Measurements from ENCODE around the gene MGRN1. TPM values are rescaled to one million over a fixed set of nuclear protein-coding genes. Genes with fewer than 3 reads are reported as not detected.

Gene MGRN1
- total and polyA plus RNA-seq, 2 of the 13 experiments (the other 11 are each of a cell fraction or from before 2014, with no cell fraction given) = 11.9 to 12.6 TPM

DNA sequence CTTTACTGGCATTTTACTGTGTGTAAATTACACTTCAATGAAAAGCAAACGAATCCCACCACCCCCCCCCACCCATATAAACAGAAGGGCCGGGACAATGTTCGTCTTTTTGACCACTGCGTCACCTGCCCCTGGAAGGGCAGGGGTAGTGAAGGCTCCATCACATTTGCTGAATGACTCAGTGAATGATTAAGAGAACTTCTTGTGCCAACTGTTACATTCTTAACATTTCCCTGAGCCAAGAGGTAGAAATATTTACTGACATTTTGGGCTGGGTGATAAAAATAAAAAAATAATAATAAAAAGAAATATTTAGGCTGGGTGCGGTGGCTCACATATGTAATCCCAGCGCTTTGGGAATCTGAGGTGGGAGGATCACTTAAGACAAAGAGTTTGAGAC, 44.4 kb upstream of the MGRN1 start:
- Histone ChIP-seq H3K9me3 (ENCODE audit: low read length) (no peaks in the 10 kb centered on the region), H3K4me1 (ENCODE audit: insufficient read depth, low read length) (no peaks in the 10 kb centered on the region), H3K9ac (ENCODE audit: insufficient read depth, low read depth, low read length) (no peak overlapping the region), H3K4me2 (ENCODE audit: low read depth, low read length) (no peak overlapping the region), H3K36me3 (replicated peaks in 1 of 2; ENCODE audit: control insufficient read depth in 1 of 2, insufficient read depth in 2 of 2, low read length in 2 of 2) (no peaks in the 10 kb centered on the region), H3K4me3 (replicated peaks in 1 of 3; ENCODE audit: insufficient read depth in 1 of 3, low read depth in 2 of 3, low read length in 3 of 3) (no peak overlapping the region), H2AFZ (ENCODE audit: low read length) (no peak overlapping the region), H3K79me2 (ENCODE audit: insufficient read depth, low read length) (no peaks in the 10 kb centered on the region), H3K27ac (ENCODE audit: extremely low read length, insufficient read depth, low read length) (no peak overlapping the region), H4K20me1 (ENCODE audit: insufficient read depth, low read length) (no peaks in the 10 kb centered on the region), H3K27me3 (ENCODE audit: control insufficient read depth in 1 of 2, insufficient read depth in 2 of 2, low read length in 2 of 2) (no peaks in the 10 kb centered on the region)
- DNase-seq (ENCODE audit: low spot score) (no peak), FAIRE-seq (no peak), ATAC-seq (no peak)
- BruUV-seq (replicated peaks) = no TSS peak
- in situ Hi-C loops (cut with HindIII; ENCODE audit: extremely low pct_ligation_motif_present, low pct_unique_long_range_greater_than_20kb) (loop anchor here (10.0 kb wide), 1 partner anchor 65 kb away; no protein-coding TSS in a partner anchor), intact Hi-C loops (cut with micrococcal nuclease; ENCODE audit: unreplicated experiment) (no loop called here)
- CTCF ChIA-PET (ENCODE audit: low intra/inter-chr PET ratio, low total read pairs) = no interaction called here
- 46% methylated on average over 6 of the region's 6 CpGs for WGBS (ENCODE audit: low lambda C conversion rate)
- POLR2A ChIA-PET = no interaction called here
- TF ChIP-seq, protein P1, sequence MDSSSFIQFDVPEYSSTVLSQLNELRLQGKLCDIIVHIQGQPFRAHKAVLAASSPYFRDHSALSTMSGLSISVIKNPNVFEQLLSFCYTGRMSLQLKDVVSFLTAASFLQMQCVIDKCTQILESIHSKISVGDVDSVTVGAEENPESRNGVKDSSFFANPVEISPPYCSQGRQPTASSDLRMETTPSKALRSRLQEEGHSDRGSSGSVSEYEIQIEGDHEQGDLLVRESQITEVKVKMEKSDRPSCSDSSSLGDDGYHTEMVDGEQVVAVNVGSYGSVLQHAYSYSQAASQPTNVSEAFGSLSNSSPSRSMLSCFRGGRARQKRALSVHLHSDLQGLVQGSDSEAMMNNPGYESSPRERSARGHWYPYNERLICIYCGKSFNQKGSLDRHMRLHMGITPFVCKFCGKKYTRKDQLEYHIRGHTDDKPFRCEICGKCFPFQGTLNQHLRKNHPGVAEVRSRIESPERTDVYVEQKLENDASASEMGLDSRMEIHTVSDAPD (CRISPR knock-in tag; IDR thresholded peaks at IDR 0.05) = no peak
- TF ChIP-seq MZF1 (CRISPR knock-in tag; IDR thresholded peaks at IDR 0.05; ENCODE audit: borderline replicate concordance) (no peak), ZNF790 (CRISPR knock-in tag; IDR thresholded peaks at IDR 0.05; ENCODE audit: borderline replicate concordance) (no peak), MEIS1 (CRISPR knock-in tag; IDR thresholded peaks at IDR 0.05; ENCODE audit: borderline replicate concordance) (no peak), ZNF12 (CRISPR knock-in tag; IDR thresholded peaks at IDR 0.05) (no peak), PAF1 (CRISPR knock-in tag; IDR thresholded peaks at IDR 0.05) (no peak), PCBP2 (optimal IDR thresholded peaks at IDR 0.05; ENCODE audit: low read depth, low read length, poor library complexity, severe bottlenecking) (no peak), CREM (IDR thresholded peaks at IDR 0.05) (no peak), CREM (CRISPR knock-in tag; IDR thresholded peaks at IDR 0.05) (no peak), ZNF432 (CRISPR knock-in tag; IDR thresholded peaks at IDR 0.05; ENCODE audit: borderline replicate concordance) (no peak), TRIM24 (CRISPR knock-in tag; IDR thresholded peaks at IDR 0.05) (no peak), TBX3 (IDR thresholded peaks at IDR 0.05; ENCODE audit: borderline replicate concordance) (no peak), ZNF329 (CRISPR knock-in tag; IDR thresholded peaks at IDR 0.05; ENCODE audit: low read depth) (no peak), MTF2 (CRISPR knock-in tag; IDR thresholded peaks at IDR 0.05; ENCODE audit: borderline replicate concordance) (no peak), TEAD2 (CRISPR knock-in tag; IDR thresholded peaks at IDR 0.05) (no peak)
- TF ChIP-seq, protein P2, sequence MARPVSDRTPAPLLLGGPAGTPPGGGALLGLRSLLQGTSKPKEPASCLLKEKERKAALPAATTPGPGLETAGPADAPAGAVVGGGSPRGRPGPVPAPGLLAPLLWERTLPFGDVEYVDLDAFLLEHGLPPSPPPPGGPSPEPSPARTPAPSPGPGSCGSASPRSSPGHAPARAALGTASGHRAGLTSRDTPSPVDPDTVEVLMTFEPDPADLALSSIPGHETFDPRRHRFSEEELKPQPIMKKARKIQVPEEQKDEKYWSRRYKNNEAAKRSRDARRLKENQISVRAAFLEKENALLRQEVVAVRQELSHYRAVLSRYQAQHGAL (CRISPR knock-in tag; IDR thresholded peaks at IDR 0.05; ENCODE audit: not compliant biosample characterization) = no peak
- TF ChIP-seq, protein P3, sequence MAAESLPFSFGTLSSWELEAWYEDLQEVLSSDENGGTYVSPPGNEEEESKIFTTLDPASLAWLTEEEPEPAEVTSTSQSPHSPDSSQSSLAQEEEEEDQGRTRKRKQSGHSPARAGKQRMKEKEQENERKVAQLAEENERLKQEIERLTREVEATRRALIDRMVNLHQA (CRISPR knock-in tag; IDR thresholded peaks at IDR 0.05) = no peak
- TF ChIP-seq, protein P4, sequence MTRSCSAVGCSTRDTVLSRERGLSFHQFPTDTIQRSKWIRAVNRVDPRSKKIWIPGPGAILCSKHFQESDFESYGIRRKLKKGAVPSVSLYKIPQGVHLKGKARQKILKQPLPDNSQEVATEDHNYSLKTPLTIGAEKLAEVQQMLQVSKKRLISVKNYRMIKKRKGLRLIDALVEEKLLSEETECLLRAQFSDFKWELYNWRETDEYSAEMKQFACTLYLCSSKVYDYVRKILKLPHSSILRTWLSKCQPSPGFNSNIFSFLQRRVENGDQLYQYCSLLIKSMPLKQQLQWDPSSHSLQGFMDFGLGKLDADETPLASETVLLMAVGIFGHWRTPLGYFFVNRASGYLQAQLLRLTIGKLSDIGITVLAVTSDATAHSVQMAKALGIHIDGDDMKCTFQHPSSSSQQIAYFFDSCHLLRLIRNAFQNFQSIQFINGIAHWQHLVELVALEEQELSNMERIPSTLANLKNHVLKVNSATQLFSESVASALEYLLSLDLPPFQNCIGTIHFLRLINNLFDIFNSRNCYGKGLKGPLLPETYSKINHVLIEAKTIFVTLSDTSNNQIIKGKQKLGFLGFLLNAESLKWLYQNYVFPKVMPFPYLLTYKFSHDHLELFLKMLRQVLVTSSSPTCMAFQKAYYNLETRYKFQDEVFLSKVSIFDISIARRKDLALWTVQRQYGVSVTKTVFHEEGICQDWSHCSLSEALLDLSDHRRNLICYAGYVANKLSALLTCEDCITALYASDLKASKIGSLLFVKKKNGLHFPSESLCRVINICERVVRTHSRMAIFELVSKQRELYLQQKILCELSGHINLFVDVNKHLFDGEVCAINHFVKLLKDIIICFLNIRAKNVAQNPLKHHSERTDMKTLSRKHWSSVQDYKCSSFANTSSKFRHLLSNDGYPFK (CRISPR knock-in tag; IDR thresholded peaks at IDR 0.05; ENCODE audit: borderline replicate concordance) = no peak
- TF ChIP-seq, protein P5, sequence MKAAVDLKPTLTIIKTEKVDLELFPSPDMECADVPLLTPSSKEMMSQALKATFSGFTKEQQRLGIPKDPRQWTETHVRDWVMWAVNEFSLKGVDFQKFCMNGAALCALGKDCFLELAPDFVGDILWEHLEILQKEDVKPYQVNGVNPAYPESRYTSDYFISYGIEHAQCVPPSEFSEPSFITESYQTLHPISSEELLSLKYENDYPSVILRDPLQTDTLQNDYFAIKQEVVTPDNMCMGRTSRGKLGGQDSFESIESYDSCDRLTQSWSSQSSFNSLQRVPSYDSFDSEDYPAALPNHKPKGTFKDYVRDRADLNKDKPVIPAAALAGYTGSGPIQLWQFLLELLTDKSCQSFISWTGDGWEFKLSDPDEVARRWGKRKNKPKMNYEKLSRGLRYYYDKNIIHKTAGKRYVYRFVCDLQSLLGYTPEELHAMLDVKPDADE (CRISPR knock-in tag; IDR thresholded peaks at IDR 0.05) = no peak

Data from HepG2 (cell line).